ENCODE measurements around the gene ATF6B.
"Not testable (repeated sequence)": the region's sequence is repeated elsewhere in the genome, so short reads cannot be mapped to it uniquely, and the experiment has no call there.

ATF6B gene

GRCh38 chr6:32108727-32109113 is 19.3 kb downstream of the ATF6B start:
- DNase-seq: no peak

GRCh38 chr6:32108094-32108627 is 19.9 kb downstream of the ATF6B start:
- no peak for DNase-seq

GRCh38 chr6:32107406-32107805 is 20.6 kb downstream of the ATF6B start:
- no peak for DNase-seq

GRCh38 chr6:32105433-32105832 is 22.6 kb downstream of the ATF6B start:
- DNase-seq: no peak

GRCh38 chr6:32102255-32102654 is 25.8 kb downstream of the ATF6B start:
- no peak for DNase-seq

- not testable (repeated sequence) for DNase-seq
These were observed 27.8 kb downstream of the ATF6B start for GRCh38 chr6:32100251-32100650.

GRCh38 chr6:32097364-32097763 is 30.7 kb downstream of the ATF6B start:
- DNase-seq: no peak

GRCh38 chr6:32096394-32097258 is 31.4 kb downstream of the ATF6B start:
- no peak for DNase-seq

GRCh38 chr6:32096087-32096393 is 32.0 kb downstream of the ATF6B start:
- DNase-seq: no peak

- DNase-seq: no peak
These were observed 32.5 kb downstream of the ATF6B start for GRCh38 chr6:32095338-32096086.

GRCh38 chr6:32092760-32093497 is 35.1 kb downstream of the ATF6B start:
- DNase-seq: peak in 18 of 56 donors; percentile 4 to 59 (median 19)

GRCh38 chr6:32089082-32089828 is 38.8 kb downstream of the ATF6B start:
- DNase-seq: no peak

GRCh38 chr6:32088487-32089049 is 39.5 kb downstream of the ATF6B start:
- no peak for DNase-seq

GRCh38 chr6:32087574-32088486 is 40.2 kb downstream of the ATF6B start:
- peak in 16 of 56 donors; percentile 9 to 45 (median 22) for DNase-seq

GRCh38 chr6:32086661-32087573 is 41.1 kb downstream of the ATF6B start:
- DNase-seq: peak in 3 of 56 donors; percentile 7 to 27 (median 17)

- no peak for DNase-seq
These were observed 42.1 kb downstream of the ATF6B start for GRCh38 chr6:32085759-32086459.

- no peak for DNase-seq
These were observed 43.3 kb downstream of the ATF6B start for GRCh38 chr6:32084780-32085179.
